Choroid plexus epithelial cell (primary cell): ENCODE measurements around the gene ATP11C.
A peak's percentile ranks its signal among the peaks of the same experiment; 100 is the strongest.

Source experiments
- DNase-seq: peaks from one replicate; pipeline ENCODE4 v3.0.0-alpha.2; 2010; ENCODE audit warnings: low read depth
- H3K4me3 ChIP-seq: 2 replicates; pipeline ENCODE4 v1.5.1; 2011; ENCODE audit warnings: low read depth, mild to moderate bottlenecking, control low read depth, low read length, moderate library complexity
- CTCF ChIP-seq: conservative IDR thresholded peaks from 2 replicates; pipeline ENCODE4 v1.5.1; 2011; ENCODE audit warnings: low read depth, mild to moderate bottlenecking, control low read depth, inconsistent platforms, low read length, moderate library complexity

The ATP11C gene

GRCh38 chrX:139766545-139766983 lies 166.3 kb downstream of the ATP11C start:
- no peak for TF ChIP-seq CTCF
- no peak for DNase-seq

GRCh38 chrX:139762400-139763183 lies 170.3 kb downstream of the ATP11C start:
- peak; percentile 60 for DNase-seq
- no peak for TF ChIP-seq CTCF

More at GRCh38 chrX:139766545-139766983, 166.3 kb downstream of the ATP11C start:
- H3K4me3 ChIP-seq = no peak overlapping the region

GRCh38 chrX:139759637-139760036 lies 173.2 kb downstream of the ATP11C start:
- no peak overlapping the region for H3K4me3 ChIP-seq
- DNase-seq = peak; percentile 60
- TF ChIP-seq CTCF = peak; percentile 68

More at GRCh38 chrX:139762400-139763183, 170.3 kb downstream of the ATP11C start:
- no peak overlapping the region for H3K4me3 ChIP-seq

- no peak for TF ChIP-seq CTCF
- DNase-seq = no peak
- no peak overlapping the region for H3K4me3 ChIP-seq
Measured at GRCh38 chrX:139758809-139759208, 174.0 kb downstream of the ATP11C start.

GRCh38 chrX:139758250-139758649 lies 174.6 kb downstream of the ATP11C start:
- TF ChIP-seq CTCF = no peak
- no peak overlapping the region for H3K4me3 ChIP-seq
- DNase-seq = no peak

- H3K4me3 ChIP-seq = no peak overlapping the region
- TF ChIP-seq CTCF = no peak
- no peak for DNase-seq
Measured at GRCh38 chrX:139751053-139751452, 181.8 kb downstream of the ATP11C start.

- no peak overlapping the region for H3K4me3 ChIP-seq
- no peak for TF ChIP-seq CTCF
- DNase-seq = peak; percentile 2
Measured at GRCh38 chrX:139750390-139750789, 182.5 kb downstream of the ATP11C start.
